Fibroblast of pulmonary artery (primary cell): ENCODE results near the gene RPL28.

ENCODE experiments used
- DNase-seq: peaks from one replicate; pipeline ENCODE4 v3.0.0-alpha.2; 2010; ENCODE audit warnings: low read depth
- H3K4me3 ChIP-seq: replicated peaks from 2 replicates; pipeline ENCODE4 v1.5.1; 2011; ENCODE audit warnings: low read depth, mild to moderate bottlenecking, control low read depth, low read length, moderate library complexity
- TF ChIP-seq, protein P1 (sequence below): IDR thresholded peaks from 2 replicates; pipeline ENCODE4 v1.5.1; 2011; ENCODE audit warnings: mild to moderate bottlenecking, control low read depth, low read length, inconsistent platforms; ENCODE audit errors: missing control alignments

The RPL28 gene

DNA sequence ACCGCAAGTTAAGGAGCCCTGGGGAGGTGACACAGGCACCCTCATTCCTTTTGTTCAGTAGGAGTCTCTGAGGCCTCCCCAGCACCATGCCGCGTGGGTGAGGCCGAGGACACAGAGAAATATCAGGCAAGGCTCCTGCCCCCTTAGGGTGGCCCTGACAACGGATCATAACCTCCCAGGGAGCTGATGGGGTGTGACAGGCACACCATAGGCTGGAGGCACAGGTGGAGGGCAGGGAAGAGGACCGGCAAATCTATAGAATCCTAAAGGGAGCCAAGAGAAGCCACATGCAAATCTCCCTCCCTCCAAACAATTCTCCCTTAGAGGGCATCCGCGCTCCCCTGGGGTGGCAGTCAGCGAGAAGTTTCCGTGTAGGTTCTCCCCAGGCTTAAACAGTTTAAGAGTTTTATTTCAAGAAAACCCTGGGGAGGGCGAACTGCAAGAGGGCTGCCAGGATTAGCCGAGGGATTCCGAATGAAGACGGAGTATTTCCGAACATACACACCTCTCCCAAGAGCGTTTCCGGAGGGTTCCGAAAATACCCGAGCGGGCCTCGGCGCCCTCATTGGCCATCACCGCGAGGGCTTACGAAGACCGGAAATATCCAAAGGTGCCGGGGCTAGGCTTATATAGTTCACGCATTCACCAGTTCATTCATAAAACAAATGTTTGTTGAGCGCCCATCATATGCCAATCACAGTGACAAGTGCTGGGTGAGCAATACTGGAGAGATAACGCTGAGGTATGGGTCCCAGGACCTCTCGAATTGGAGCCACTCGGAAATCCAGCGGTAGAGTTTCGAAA is 610 bp upstream of the RPL28 start:
- DNase-seq = peak; percentile 95
- TF ChIP-seq, protein P1, sequence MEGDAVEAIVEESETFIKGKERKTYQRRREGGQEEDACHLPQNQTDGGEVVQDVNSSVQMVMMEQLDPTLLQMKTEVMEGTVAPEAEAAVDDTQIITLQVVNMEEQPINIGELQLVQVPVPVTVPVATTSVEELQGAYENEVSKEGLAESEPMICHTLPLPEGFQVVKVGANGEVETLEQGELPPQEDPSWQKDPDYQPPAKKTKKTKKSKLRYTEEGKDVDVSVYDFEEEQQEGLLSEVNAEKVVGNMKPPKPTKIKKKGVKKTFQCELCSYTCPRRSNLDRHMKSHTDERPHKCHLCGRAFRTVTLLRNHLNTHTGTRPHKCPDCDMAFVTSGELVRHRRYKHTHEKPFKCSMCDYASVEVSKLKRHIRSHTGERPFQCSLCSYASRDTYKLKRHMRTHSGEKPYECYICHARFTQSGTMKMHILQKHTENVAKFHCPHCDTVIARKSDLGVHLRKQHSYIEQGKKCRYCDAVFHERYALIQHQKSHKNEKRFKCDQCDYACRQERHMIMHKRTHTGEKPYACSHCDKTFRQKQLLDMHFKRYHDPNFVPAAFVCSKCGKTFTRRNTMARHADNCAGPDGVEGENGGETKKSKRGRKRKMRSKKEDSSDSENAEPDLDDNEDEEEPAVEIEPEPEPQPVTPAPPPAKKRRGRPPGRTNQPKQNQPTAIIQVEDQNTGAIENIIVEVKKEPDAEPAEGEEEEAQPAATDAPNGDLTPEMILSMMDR = no peak
- peak overlapping the region; percentile 99 for H3K4me3 ChIP-seq

DNA sequence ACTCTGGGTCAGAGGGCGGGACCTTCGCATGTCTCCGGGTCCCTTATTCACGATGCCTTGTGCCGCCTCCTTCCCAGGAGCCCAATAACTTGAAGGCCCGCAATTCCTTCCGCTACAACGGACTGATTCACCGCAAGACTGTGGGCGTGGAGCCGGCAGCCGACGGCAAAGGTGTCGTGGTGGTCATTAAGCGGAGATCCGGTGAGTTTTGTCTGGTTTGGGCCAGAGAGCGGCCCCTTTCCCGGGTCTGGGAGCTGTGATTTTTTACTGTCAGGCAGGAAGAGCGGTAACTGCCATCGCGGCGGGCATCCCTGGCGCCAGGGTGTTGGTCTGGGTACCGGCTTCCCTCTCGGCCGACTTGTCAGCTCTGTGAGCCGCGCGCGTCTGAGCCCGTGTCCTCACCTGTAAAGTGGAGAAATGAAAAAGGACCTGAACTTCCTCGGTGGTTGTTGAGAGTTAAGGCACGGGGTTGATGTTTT is 800 bp downstream of the RPL28 start:
- DNase-seq = no peak
- TF ChIP-seq, protein P1 = no peak
- peak overlapping the region; percentile 99 for H3K4me3 ChIP-seq

DNA sequence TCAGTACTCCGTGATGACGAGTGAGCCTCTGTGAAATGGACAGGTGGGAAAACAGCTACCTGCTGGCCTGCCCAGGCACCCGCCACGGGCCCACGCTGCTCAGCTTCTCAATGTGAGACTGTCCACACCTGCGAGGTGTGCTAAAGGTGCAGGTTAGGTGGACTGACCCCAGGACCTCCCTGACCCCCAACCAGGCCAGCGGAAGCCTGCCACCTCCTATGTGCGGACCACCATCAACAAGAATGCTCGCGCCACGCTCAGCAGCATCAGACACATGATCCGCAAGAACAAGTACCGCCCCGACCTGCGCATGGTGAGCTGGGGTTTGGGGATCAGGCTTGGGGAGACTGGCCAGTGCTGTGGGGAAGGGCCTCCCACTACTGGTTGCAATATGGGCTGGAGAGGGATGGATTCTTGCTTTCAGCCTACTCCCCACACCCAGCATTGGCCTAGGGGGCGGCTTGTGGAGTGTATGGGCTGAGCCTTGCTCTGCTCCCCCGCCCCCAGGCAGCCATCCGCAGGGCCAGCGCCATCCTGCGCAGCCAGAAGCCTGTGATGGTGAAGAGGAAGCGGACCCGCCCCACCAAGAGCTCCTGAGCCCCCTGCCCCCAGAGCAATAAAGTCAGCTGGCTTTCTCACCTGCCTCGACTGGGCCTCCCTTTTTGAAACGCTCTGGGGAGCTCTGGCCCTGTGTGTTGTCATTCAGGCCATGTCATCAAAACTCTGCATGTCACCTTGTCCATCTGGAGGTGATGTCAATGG is 2.2 kb downstream of the RPL28 start:
- TF ChIP-seq, protein P1 = no peak
- DNase-seq = no peak
- peak overlapping the region; percentile 99 for H3K4me3 ChIP-seq

DNA sequence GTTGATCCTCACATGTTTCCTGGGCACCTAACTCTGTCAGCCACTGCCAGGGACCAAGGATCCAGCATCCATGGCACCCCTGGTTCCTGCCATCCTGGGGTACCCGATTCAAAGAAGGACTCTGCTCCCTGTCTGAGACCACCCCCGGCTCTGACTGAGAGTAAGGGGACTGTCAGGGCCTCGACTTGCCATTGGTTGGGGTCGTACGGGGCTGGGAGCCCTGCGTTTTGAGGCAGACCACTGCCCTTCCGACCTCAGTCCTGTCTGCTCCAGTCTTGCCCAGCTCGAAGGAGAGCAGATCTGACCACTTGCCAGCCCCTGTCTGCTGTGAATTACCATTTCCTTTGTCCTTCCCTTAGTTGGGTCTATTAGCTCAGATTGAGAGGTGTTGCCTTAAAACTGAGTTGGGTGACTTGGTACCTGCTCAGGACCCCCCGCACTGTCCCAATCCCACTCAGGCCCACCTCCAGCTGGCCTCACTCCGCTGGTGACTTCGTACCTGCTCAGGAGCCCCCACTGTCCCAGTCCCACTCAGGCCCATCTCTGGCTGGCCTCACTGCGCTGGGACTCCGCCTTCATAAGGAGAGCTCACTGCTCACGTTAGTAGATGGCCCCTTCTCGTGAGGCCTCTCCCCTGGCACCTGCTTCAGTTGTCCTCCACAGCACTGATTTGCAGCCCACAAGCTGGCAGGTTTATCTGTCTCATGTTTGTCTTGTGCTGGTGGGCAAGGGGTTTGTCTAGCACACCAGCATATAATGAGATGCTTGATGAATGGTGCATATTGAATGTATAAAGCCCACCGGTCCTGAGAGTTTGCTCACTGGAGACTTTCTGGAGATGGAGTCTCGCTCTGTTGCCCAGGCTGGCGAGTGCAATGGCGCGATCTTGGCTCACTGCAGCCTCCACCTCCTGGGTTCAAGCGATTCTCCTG is 3.9 kb downstream of the RPL28 start:
- TF ChIP-seq, protein P1 = no peak
- DNase-seq = no peak

DNA sequence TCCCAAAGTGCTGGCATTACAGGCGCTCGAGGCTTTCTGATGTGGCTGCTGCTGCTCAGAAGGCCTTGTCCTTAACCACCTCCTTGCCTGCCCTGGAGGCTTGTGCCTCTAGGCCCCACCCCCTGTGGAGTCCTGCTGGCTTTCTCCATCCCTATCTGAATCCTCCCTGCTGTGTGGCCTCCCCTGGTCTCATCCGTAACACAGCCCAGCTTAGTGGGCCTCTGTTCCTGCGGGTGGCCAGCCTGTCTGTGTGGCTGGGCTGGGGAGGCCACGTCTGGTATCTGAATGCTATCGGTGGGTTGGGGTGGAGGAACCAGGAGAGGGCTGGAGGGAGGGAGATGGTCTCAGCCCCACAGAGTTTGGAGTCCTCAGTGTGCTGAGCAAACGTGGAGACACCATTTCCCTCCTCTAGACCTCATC is 4.7 kb downstream of the RPL28 start:
- TF ChIP-seq, protein P1 = no peak
- DNase-seq = no peak
- H3K4me3 ChIP-seq = no peak overlapping the region

More for the DNA sequence above, 3.9 kb downstream of the RPL28 start:
- H3K4me3 ChIP-seq = no peak overlapping the region

DNA sequence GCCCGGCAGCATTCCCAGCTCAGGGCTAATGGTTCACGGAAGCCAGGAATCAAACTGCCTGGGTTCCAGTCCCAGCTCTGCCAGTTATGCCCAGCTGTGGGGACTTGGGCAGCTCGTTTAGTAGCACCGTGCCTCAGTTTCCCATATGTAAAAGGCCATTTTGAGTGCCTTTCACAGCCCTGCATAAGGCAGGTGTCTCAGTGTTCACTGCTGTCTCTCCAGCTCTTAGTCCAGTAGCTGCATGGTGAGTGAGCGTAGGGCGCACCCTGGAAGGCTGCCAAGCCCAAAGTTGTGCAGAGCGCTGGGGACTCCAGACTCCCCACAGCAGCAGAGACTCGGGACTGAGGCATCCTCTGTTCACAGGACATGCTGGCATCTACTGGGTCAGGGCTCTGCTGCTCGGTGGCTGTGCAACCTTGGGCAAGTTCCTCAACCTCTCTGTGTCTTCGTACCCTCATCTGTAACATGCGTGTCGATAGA is 5.5 kb downstream of the RPL28 start:
- TF ChIP-seq, protein P1 = no peak
- DNase-seq = no peak
- no peak overlapping the region for H3K4me3 ChIP-seq
